Measurements from ENCODE around the gene LRP6.
"Not testable (repeated sequence)": the region's sequence is repeated elsewhere in the genome, so short reads cannot be mapped to it uniquely, and the experiment has no call there.

Gene LRP6

DNA sequence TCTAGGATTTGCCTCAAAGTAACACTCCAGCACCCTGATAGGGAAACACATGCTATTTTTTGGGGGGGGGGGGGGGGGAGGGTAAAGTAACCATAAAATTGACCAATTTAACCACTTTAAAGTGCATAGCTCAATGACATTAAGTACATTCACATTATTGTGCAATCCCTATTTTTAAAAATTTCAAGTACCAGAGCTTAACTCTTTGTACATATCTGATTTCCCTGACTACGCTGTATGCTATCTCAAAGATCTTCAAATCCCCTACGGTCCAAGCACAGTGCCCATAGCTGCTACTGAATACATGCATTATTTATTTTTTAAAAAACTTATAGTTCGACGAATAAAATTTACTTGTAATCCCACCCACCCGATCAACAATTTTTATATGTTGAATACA is 133.1 kb downstream of the LRP6 start:
- H3K27ac ChIP-seq, result no peak overlapping the region
- DNase-seq (ENCODE audit: low read depth, low spot score), result no peak

DNA sequence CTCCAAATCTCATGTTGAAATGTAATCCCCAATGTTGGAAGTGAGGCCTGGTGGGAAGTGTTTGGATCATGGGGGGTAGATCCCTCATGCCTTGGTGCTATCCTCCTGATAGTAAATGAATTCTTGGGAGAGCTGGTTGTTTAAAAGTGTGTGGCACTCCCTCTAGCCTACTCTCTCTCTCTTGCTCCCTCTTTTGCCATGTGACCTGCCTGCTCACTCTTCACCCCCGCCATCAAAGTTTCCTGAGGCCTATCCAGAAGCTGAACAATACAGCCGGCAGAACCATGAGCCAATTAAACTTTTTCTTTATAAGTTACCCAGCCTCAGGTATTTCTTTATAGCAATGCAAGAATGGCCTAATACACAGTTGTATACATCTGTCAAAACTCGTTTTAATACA is 133.6 kb downstream of the LRP6 start:
- H3K27ac ChIP-seq, result no peak overlapping the region
- DNase-seq (ENCODE audit: low read depth, low spot score), result no peak

DNA sequence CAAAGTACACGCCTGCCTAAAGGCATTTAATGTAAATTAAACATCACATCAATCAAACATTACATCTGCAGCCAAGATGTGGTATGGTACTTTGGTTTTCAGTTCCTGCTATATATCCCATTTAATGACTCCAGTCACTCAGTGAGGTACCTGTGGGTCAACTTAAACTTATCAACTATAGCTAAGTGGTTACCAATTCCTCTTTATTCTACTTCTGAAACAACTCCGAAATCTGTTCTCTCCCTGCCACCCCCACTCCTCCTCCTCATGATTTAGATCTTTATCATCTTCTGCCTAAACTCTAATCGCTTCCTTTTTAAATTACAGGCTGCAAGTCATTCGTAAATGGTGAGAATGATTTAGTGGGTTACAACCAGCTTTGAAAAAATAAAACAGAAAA is 138.2 kb downstream of the LRP6 start:
- no peak for DNase-seq (ENCODE audit: low read depth, low spot score)
- H3K27ac ChIP-seq, result no peak overlapping the region

DNA sequence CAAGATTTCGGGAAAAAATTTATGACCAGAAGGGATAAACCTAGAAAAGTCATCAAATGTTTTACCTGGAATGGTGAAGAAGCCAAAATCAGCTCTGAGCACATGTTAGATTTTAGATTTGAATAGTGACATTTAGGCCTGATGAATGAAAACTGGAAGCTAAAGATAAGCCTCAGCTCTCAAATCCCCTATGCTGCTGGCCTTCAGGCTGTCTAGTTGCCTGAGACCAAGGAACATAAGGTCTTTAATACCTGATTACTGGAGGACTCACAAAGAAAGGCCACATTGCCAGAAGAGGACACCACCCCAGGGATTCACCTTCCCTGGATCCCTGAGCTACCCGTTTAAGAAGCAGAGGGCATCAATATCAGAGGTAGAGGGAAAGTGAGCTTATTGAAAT is 139.5 kb downstream of the LRP6 start:
- no peak for DNase-seq (ENCODE audit: low read depth, low spot score)

DNA sequence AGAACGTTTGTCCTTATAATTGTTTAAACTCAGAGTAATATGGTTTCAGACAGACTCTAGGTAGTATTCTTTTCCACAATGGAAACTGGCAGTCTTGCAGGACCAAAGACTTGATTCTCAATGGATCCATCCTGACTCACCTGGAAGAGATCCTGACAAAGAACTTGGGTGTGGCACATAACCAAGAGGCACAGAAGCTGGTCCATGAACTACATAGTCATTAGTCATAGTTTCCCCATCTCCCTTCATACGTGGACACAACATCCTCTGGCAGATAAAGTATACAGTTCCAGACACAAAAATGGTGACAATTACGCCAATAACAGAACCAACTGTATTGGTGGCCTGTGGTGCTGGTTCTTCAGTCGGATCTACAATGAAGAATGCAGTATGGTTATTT is 140.3 kb downstream of the LRP6 start:
- DNase-seq (ENCODE audit: low read depth, low spot score), result peak; percentile 43
- H3K27ac ChIP-seq, result no peak overlapping the region

More for the DNA sequence above, 139.5 kb downstream of the LRP6 start:
- H3K27ac ChIP-seq, result no peak overlapping the region

DNA sequence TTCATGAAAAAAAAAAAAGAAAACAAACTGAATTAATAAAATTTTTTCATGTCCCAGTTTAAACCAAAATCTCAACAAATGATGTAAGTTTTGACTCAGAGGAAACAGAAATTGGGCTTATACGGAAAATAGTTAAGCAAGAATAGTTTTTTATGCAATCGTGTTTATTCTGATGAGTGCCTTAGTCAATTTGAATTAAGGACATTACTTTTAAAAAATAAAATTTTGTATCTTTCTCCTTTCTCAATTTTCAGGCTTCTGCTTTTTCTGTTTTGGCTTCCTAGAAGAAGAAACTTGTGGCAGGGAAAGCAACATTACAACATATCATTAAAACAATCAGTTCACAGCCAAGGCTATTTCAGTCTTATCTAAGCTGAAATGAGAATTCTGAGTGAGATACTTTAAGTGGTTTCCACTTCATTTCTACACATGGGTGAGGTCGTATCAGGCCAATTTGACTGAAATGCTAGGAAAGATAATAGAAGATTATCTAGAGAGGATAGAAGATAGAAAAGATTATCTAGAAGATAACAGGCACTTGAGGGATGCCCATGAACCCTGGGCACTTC is 143.7 kb downstream of the LRP6 start:
- no peak overlapping the region for H3K27ac ChIP-seq
- no peak for DNase-seq (ENCODE audit: low read depth, low spot score)

DNA sequence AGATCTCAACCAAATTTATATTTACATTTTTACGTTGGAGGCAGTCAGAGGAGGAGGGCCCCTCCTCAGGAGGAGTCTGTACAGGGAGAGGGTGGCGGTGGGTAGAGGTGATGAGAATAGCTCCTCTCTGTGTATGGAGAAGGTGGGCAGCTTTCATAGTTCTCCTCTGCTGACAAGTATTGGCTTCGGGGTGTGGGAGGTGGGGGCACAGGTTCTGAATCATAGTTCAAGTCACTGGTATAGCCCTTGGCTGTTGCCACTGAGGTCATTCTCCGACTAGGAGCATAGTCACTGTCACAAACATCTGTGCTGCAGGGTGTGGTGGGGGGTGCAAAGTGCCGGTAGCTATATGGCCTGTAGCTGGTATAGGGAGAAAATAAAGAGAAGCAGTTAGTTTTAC is 145.8 kb downstream of the LRP6 start:
- DNase-seq (ENCODE audit: low read depth, low spot score), result no peak
- no peak overlapping the region for H3K27ac ChIP-seq

DNA sequence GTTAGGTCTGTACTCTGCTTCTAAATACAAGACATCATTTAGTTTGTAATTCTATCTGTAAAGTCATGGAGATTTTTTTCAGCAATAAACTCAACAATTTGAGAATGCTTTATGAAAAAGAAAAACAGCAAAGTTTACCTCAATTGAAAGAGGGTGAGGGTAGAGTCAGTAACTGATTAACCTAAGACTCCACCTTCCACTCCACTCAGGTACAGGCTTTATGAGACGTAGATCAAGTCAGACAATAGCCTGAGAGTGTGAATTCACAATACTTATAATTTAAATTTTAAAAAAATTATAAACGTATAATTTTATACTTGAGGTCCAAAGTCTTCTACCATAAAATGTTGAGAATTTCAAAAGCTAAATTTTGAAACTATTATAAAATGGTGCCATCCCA is 150.2 kb downstream of the LRP6 start:
- no peak for DNase-seq (ENCODE audit: low read depth, low spot score)
- no peak overlapping the region for H3K27ac ChIP-seq

DNA sequence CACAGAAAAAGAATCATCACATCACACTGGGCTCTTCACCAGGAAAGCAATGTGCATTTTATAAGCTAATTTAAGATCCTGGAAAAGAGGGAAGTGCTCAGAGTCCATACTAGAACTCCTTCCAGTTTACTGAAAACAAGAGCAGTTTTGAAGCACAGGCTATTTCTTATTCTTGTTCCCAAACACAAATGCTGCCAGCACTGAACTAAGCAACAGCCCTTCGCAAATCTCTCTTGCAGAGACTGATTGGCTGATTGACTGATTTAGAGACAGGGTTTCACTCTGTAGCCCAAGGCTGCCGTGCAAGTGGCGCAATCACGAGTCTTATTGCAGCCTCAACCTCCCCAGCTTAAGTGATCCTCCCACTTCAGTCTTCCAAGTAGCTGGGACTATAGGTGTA is 151.3 kb downstream of the LRP6 start:
- DNase-seq (ENCODE audit: low read depth, low spot score), result no peak
- no peak overlapping the region for H3K27ac ChIP-seq

DNA sequence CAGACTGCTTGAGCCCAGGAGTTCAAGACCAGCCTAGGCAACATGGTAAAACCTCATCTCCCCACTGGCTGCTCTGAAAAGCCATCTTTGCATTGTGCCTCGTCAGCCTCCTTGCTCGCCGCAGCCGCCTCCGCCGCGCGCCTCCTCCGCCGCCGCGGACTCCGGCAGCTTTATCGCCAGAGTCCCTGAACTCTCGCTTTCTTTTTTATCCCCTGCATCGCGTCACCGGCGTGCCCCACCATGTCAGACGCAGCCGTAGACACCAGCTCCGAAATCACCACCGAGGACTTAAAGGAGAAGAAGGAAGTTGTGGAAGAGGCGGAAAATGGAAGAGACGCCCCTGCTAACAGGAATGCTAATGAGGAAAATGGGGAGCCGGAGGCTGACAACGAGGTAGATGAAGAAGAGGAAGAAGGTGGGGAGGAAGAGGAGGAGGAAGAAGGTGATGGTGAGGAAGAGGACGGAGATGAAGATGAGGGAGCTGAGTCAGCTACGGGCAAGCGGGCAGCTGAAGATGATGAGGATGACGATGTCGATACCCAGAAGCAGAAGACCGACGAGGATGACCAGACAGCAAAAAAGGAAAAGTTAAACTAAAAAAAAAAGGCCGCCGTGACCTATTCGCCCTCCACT is 155.8 kb downstream of the LRP6 start:
- H3K27ac ChIP-seq; DNase-seq (ENCODE audit: low read depth, low spot score): not testable (repeated sequence)

DNA sequence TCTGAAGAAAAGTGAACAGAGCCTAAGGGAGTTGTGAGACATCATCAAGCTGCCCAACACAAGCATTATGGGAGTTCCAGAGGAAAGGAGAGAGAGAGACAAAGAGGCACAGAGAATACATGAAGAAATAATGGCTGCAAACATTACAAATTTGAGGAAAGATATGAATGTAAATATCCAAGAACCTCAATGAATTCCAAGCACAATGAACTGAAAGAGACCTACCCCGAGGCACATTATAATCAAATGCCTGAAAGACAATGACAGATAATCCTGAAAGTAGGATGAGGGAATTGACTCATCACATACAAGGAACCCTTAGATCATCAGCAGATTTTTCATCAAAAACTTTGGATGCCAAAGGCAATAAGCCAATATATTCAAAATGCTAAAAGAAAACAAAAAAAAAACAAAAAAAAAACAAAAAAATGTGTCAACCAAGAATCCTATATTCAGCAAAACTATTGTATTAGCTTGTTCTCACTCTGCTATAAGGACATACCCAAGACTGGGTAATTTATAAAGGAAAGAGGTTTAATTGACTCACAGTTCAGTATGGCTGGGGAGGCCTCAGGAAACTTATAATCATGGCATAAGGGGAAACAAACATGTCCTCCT is 158.3 kb downstream of the LRP6 start:
- H3K27ac ChIP-seq, result no peak overlapping the region
- no peak for DNase-seq (ENCODE audit: low read depth, low spot score)

DNA sequence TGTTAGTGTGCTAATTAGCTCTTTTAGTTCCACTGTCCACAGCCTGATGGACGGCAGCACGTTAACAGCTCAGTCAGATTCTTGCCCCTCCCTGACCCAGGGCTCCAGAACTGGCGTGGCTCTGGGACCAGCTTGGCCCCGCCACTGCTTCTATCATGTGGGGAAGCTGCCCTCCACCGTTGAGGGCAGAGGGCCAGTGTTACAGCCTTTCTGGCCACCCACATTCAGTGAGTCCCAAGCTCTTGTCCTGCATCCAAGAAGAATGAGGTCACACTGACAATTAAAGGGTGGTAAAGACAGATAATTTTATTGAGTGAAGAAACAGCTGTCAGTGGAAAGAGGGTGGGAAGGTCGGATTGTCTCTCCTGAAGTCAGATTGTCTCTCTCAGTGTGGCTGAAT is 159.2 kb downstream of the LRP6 start:
- DNase-seq (ENCODE audit: low read depth, low spot score), result no peak
- H3K27ac ChIP-seq, result no peak overlapping the region

DNA sequence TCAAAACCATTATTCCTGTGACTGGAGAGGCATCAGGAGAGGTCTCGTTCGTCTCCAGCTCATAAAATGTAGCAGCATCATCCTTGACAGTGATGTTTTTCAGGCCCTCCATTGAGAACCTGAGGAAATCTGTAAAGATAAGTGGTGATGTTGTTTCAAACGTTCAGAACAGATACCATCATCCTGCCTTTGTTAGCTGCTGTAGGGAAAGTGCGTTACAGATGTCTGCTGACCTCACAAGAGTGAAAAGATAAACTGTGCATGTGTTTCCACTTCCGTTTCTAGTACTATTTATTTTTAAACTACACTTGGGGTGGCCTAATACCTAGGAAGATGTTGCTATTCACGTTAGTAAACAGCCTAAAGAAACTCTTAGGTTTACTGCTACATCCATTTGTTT is 167.7 kb downstream of the LRP6 start:
- no peak overlapping the region for H3K27ac ChIP-seq
- DNase-seq (ENCODE audit: low read depth, low spot score), result no peak

DNA sequence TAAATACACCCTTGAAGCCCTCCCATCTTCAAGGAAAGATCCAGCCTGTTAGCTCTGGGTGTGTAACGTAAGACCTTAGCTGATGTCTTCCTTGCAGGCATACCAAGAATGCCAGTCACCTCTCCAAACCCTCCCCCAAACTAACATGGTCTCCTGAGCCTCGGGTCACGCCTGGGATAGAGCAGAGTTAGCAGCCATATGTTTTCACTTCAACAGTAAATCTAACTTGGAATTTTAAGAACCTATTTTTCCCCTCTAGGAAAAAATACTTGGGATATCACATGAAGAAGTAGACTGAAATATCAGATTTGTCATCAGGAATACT is 168.2 kb downstream of the LRP6 start:
- no peak for DNase-seq (ENCODE audit: low read depth, low spot score)
- H3K27ac ChIP-seq, result no peak overlapping the region

DNA sequence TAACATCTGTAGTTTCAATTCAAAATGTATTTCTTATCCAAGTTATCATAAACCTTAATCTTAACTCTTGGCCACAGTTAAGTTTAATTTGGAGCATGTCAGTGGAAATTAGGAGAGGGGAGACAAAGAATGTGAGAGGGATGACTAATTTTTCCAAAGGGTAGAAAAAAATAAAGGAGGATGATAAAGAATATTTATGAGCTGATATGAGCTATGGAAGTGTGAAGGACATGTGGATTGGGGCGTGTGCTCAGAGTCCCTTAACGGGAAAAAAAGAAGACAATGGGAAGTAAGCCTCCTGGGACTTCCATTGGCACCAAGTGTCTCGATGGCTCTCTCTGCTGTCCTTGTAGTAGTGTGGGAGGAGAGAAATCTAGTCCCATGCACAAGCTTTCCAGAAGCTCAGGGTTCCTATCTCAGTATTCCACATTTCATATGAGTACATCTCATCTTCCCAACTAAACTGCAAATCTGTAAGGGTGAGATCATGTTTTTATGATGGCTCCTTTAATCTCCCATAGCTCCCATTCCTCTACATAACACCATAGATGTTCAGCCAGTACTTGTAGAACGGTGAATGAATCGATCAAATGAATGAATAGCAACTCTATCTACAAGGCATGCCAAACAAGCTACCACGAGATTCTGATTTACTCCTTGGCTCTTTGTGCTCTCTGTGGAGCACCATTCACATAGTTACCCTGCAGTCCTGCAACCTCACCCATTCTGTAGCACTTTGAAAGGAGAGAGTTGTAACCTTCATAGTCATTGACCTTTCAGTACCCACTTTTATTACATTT is 168.8 kb downstream of the LRP6 start:
- no peak for DNase-seq (ENCODE audit: low read depth, low spot score)
- no peak overlapping the region for H3K27ac ChIP-seq

DNA sequence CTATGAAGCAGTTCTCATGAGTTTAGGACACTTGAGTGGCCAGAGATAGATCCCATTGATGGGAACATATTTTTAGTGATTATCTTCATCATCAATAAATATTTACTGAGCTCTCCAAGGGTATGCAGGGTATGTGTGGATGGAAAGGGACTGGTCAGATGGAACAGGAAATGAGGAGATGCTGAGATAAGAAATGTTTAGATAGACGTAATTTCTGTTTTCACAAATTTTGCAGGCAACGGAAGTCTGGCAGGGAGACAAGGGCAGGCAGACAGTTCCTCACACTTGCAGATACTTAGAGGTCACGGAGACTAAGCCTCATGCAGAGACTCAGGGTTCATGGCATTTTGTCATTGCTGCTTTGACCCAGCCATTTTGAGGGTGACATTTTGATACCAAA is 171.8 kb downstream of the LRP6 start:
- no peak for DNase-seq (ENCODE audit: low read depth, low spot score)
- no peak overlapping the region for H3K27ac ChIP-seq

DNA sequence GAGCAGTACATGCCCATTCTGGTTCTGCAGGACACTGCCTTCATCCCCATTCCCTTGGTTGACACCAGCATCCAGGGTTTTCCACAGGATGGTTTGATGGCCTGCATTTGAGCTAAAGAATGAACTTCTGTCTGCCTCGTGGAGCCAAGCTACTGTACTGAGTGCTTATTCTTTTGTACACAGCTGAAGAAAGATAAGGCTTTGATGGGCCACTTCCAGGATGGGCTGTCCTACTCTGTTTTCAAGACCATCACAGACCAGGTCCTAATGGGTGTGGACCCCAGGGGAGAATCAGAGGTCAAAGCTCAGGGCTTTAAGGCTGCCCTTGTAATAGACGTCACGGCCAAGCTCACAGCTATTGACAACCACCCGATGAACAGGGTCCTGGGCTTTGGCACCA is 172.4 kb downstream of the LRP6 start:
- no peak overlapping the region for H3K27ac ChIP-seq
- DNase-seq (ENCODE audit: low read depth, low spot score), result no peak

DNA sequence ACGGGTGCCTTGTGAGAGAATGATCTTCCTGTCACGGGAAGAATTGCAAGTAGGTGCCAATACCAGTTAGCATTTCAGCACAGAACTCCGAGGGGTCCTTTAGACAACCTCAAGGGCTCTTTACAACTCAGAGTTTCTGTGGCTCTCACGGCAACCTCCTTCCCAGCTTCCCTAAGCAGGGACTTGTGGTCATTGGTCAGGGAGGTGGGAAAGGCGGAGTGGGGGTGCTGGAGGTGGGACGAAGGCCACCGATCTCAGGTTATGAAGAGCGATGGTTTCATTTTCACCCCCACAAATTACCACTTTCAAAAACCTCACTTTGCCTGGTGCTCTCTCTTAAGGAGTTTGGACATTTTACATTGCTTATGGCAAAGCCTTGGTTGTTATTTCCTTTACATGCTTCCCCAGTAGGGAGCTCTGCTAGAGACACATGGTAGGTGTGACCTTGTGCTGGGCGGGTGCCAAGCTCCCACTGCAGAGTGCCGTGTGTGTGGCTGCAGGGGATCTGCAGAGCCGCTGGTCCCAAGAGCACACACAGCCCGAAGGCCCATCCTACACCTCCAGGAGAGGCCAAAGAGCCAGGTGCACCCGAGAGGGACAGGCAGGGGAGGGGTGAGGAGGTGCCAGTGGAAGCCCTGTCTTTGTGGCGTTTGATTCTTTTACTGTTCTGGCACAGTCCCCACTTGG is 174.7 kb downstream of the LRP6 start:
- no peak overlapping the region for H3K27ac ChIP-seq
- DNase-seq (ENCODE audit: low read depth, low spot score), result no peak

DNA sequence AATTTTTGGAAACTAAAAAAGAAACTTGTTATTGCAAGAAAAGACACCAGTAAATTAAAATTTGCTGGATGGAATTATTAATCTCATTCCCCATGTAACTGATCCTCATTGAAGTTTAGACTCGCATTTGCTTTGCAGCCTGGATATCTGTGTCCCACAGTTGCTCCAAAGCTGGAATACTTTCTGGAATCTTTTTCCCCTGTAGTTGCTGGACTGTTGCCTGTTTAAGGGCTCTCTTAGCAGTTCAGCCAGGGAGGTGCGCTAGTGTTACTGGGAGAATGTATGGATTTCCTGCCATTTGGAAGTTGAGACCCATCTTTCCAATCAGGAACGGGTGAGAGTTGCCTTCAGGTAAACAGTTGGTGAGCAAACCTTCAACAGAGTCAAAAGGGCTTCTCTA is 175.8 kb downstream of the LRP6 start:
- no peak overlapping the region for H3K27ac ChIP-seq

DNA sequence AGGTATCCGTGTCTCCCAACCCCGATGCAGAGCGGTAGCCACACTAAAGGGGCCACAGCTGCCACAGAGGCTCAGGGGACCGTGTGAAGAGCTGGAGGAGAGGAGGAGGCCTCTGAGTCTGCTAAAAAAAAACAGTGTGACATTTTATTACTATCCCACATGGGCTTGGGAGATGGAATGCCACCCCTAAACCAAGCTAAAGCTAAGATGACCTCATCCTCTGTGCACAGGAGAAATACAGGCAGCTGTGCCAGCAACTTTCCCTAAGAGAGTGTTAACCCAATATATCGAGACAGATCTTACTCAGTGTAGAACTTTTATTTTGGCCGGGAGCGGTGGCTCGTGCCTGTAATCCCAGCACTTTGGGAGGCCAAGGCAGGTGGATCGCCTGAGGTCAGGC is 178.1 kb downstream of the LRP6 start:
- no peak for DNase-seq (ENCODE audit: low read depth, low spot score)
- H3K27ac ChIP-seq, result no peak overlapping the region

More for the DNA sequence above, 175.8 kb downstream of the LRP6 start:
- DNase-seq (ENCODE audit: low read depth, low spot score), result no peak

DNA sequence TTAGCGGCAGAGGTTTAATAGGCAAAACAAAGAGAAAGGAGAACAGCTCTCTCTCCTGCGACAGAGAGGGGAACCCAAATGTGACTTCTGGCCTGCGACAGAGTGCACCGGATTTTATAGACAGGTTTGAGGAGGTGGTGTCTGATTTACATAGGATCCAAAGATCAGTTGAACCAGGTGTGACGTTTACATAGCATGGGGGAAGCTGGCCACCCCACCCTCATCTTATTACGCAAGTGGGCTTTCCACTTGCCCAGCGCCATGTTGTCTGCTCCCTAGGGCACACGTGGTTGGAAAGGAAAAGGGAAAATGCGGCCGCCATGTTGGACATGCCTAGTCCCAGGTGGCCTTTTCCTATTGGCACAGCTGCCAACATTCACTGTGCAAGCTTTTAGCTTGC is 178.7 kb downstream of the LRP6 start:
- DNase-seq (ENCODE audit: low read depth, low spot score), result no peak
- H3K27ac ChIP-seq, result no peak overlapping the region
